Measurements from ENCODE around the gene ELMO1.

Gene ELMO1

DNA sequence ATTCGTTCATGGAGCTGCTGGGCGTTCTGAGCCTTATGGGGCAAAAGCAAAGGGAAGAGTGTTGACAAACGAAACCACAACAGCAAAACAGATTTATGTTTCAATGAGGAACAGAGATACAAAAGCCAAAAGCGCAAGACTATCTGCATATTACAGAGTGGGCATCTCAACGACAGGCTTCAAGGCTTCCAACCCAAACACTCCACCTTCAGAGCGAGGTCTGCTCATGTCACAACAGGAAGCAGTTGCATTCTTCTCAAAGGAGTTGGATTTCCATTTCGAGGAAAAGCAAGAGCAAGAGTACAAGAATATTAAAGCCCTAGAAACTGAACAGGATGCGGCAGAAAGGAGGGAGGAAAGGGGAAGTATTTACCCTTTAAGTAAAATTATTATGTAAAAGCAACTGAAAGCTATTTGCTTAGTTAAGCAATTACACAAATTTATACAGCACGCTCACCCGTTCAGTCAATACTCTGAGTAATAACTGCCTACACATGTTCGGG is 189.3 kb downstream of the ELMO1 start:
- no peak for DNase-seq

DNA sequence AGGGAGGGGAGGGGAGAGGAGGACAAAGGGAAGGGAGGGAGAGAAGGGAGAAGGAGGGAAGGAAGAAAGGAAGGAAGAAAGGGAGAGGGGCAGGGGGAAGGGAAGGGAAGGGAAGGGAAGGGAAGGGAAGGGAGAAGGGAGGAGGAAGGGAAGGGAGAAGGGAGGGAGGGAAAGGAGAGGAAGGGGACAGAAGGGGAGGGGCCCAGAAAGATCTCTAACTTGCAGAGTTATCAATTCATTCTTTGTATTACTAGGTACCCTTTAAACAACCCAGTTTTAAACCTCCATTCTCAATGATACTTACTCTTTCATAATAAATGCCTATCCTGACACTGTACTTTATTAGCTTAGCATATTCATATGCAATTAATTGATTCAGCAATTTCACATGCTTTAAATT is 192.0 kb downstream of the ELMO1 start:
- no peak for DNase-seq

DNA sequence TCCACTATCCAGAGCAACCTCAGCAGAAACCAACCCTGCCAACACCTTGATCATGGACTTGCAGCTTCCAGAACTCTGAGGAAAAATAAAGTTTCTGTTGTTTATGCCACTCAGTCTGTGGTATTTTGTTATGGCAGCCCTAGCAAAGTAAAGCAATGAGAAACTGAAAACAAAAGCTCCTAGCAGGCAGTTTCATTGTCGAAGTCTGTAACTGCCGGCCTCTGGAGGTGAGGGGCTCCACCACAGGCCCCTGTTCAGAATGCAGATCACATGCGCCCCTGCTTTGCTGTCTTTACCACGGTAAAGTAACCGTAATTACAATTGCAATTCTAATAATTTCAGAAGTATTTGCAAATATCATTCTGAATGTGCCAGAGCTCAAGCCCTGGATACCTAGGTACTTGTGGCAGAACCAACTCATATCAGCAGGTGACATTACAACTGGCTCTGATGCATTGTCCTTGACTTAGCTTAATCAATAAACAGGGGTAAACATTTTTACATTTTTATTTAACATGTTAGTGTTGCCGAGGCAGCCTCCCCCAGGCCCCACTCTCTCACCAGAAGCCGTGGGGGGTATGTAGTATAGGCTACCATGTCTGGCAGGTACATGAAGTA is 193.2 kb downstream of the ELMO1 start:
- DNase-seq = no peak

- DNase-seq = no peak
These were observed 197.4 kb downstream of the ELMO1 start for GRCh38 chr7:37251222-37251621.

- DNase-seq = no peak
These were observed 199.4 kb downstream of the ELMO1 start for GRCh38 chr7:37249240-37249639.

DNA sequence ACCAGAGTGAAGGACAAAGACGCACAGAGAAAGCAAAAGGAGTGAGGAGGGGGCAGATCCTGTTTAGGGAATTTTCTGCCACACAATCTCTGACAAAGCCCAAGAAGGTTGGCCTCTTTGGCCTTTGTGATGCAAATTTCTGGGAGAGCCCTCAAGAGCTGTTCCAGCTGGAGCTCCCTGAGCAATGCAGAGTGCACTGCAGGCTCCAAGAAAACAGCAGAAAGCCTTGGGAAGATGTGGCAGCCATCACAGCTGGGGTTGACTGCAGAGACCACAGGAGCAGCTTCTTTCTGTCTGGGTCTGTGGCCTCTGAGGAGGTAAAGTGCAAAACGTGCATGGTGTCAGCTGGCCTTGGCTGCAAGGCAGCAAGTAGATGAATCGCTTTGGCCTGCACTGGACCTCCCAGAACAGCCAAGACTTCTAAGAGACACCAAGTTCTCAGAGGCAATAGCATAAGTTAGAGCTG is 200.2 kb downstream of the ELMO1 start:
- no peak for DNase-seq

DNA sequence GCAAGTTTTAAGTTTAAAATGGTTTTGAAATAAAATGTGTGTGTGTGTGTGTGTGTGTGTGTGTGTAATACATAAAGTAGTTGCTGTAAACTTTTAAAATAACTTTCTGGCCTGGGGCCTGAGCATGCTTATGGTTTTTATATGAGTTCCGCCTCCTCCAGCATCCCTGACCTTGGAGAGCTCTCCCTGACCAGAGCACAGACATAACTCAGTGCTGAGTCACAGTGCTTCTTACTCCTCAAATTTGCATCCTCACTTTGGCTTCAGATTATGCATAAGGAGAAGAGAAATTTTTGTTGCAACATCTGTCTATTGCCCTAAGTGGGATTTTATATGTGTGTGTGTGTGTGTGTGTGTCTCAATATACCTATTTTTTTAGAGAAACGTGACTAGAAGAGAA is 200.8 kb downstream of the ELMO1 start:
- no peak for DNase-seq

DNA sequence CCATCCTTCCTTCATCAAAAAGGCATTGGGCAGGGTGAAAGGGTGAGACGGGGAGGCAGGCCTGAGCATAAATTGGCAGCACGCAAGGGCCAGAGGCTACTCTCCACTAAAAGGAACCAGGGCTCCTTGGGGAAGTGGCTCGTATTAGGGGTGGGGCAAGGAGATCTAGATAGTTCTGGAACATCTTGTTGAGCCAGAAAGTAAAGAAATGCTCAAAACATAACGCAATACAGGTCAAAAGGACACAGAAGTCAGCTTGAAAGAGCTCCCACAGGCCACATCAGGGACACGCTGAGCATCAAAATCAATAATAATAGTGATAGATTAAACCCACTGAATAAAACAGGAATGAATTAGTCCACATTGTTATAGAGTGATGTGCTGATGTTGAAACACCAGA is 203.1 kb downstream of the ELMO1 start:
- DNase-seq = no peak

GRCh38 chr7:37236906-37237305 is 211.8 kb downstream of the ELMO1 start:
- no peak for DNase-seq

GRCh38 chr7:37235813-37236212 is 212.9 kb downstream of the ELMO1 start:
- DNase-seq = no peak

DNA sequence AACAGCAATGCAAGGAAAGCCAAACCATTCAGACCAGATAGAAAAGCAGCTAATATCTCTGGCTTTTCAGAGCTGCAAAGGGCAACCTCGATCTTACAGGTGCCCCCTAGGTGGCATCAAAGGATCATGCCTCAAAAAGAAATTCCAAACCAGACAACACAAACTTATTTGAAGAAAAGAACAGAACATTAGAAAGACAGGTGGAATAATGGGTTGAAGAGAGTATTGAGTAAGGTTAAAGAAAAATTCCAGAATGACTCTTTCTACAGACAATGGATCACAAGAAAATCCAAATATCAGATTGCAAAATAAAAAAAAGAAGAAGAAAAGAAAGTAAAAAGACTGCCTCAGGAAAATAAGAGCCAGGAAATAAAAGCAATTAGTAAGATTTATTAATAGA is 213.7 kb downstream of the ELMO1 start:
- DNase-seq = peak; percentile 8

DNA sequence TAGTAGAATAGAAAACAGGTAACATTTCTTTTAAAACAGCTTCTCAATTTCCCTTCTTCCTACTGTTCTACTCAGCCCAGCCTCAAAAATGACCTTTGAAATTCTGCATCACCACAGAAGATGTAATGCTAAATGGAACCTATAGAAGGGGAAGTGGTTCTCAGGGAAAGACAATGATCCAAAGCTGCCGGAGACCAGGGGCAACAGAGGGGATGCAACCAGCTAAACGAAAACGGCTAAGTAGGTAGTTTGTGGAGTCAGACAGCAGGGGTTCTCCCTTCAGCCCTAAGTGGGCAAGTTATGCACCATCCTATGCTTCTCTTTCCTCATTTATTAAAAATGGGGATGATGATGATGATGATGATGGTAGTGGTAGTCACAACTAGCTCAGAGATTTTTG is 214.3 kb downstream of the ELMO1 start:
- DNase-seq = no peak

DNA sequence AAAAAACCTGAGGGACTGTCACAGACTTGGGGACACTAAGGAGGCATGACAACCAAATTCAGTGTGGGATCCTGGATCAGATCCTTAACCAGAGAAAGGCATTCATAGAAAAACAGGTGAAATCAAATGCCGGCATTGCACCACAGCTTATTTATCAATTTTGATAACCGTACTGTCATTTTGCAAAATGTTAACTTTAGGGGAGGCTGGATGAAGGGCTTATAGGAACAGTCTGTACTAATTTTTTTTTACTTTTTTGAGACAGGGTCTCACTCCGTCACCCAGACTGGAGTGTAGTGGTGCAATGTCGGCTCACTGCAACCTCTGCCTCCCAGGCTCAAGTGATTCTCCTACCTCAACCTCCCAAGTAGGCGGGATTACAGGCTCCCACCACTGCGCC is 217.1 kb downstream of the ELMO1 start:
- no peak for DNase-seq

DNA sequence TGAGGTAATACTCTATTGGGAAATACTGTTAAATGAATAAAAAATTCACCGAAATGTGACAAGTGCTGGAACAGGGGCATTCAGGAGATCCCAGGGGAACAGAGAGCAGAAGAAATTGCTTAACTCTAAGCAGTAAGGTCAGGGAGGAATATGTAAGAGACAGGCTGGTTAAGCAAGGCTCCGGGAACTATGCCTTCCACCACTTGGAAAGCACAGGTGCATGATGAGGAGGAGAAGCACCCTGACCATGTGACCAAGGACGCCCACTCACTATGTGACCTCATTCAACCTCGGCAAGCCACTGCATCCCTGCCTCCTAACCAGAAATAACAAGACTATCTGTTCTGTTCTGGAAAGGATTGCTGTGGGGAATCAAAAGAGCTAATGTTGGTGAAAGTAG is 218.4 kb downstream of the ELMO1 start:
- DNase-seq = no peak

GRCh38 chr7:37229381-37229780 is 219.3 kb downstream of the ELMO1 start:
- no peak for DNase-seq

DNA sequence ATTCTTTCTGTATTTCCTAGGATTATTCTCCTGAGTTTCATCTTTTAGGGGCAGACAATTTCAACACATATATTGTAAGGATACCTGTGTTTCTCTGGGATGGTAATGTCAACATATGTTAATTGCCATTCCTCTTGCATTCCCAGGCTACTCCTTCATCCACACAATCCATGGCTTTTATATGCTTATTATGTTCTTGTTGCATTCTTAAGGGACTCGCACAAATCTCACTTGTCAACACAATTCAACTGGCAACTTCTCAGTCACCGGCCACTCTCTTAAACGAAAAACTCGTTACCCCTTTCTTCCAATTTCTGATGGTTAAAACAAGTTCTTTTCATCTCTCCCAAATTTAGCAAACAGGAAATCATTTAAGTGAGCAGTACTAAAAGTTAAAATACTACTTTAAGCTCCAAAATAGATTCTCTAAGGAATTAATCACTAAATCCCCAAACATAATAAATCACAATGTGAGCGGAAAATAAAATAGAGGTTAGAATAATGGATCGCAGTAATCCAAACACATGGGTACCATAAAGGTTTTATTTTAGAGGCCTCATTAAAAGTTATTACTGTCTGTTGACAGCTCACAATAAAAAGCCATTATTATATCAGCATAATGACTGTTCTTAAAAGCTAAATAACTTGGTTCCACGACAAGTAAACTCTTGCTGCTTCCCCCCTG is 223.2 kb downstream of the ELMO1 start:
- no peak for DNase-seq

DNA sequence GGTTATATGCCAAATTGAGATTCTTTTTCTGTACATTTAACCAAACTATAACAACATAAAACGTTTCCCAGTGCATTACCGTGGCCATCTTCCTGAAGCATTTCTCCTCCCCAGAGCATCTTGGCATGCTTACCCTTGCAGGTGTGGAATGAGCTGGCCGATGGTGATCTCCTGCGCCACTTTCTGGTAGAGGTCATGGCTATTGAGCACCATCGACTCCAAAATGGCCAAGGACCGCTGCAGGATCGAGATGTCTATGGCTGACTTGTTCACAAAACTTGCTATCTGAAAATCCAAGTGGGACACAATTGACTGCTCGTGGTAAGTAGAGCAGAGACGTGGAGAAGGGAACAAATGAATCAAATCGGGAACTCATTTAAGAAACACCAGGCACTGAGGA is 223.9 kb downstream of the ELMO1 start:
- no peak for DNase-seq

DNA sequence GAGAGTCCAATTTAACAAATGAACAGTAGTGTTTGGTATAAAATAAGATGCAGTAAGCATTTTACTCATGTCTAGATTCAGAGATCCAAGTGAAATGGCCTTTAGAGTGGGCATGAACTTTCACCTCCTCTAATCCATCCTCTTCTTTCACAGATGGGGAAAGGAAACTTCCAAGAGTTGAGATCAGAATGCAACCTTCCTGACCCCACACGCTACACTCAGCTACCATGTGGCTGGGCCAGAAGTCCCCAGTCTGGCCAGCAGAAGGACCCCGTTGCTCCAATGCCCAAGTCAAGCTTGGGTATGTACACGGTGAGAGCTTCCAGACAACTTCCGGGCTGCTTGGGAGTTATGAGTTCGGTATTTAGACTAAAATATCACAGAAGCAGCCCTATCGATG is 228.0 kb downstream of the ELMO1 start:
- no peak for DNase-seq

DNA sequence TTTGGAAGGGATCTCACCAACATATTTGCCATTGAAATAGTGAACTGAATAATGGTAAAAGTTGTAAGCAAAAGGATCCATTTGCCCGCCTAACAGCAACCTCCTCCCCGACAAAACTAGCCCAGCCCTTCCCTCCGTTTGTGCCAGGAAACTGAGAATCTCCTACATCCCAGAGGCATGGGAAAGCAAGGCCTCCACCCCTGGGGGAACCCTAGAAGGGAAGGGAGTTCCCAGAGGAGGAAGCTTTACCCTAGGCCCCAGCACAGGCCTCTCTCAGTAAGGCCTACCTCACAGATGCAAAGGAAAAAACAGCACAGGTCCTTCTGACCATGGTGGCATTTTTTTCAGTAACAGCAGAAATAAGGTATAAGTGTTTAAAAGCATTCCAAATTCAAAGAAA is 229.7 kb downstream of the ELMO1 start:
- DNase-seq = no peak

DNA sequence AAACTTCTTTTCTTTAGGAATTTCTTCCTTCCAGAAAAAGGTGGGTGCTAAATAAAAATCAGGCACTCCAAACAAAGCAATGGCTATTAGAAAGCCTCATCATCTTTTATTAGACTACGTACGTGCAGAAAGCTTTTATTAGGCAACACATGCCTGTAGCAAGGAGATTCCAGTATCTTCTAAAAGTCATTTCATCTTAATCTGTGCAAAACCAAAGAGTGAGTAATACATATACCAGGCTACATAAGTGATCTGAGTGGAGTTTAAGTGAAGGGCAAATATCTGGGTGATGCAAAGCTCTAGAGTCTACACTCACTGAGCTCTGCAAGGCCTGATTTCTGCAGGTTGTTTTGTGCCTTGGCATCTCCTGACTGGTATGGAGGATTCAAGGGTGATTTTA is 231.7 kb downstream of the ELMO1 start:
- no peak for DNase-seq

DNA sequence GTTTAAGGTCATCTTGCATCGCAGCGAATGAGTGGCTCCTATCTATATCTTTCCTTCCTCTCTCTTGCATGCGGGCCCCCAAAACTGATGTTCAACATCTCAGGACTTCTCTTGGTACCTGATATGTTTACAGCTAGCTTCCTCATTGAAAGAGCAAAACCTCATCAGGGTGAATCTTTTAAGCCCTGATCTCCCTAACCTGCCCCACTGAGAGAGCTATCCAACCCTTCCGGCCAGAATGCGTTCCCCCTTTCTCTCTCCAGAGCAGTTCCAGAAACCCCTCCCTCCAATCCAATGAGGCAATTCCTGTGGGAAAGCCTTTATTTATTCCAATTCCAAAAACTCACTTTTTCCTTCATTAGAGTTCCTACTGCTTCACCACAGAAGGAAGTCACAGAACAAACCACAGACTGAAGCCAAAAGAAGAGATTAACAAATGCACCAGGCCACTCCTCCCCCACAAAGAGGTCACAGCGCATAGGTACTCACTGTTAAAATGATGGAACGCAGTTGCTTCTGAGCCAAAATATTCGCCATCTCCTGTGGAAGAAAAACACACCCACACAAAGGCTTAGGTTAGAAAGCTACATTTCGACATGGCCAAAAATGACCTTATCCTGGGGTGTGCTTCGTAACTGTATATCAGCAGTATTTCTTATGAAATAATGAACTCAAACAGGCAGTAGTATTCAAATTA is 232.4 kb downstream of the ELMO1 start:
- DNase-seq = no peak

DNA sequence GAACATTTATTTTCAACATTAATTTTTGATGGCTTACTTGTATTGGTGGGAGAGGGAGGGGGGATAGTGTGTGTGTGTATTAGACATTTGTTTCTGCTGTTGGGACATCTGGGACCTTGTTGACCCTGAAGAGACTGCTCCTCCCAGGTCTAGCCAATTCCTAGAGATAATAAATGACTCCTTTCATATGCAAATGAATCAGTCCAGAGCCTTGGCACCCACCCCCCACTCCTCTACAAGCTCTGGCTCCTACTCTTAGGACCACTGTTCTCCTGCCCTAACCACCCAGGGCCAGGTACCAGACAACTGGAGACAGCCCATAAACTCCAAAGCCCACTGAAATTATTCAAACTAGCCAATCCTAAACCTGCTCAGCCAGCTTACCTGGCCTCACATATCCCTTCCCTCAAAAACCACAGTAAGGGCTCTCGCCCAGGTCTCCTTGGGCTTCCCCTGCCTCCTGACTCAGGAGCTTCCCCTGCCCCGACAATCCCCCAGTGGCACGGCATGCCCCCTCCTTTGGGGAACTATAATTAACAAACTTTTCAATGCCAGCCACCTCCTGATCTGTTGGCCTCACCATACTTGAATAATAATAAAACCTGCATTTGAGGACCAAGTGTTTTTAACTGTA is 233.3 kb downstream of the ELMO1 start:
- DNase-seq = no peak

DNA sequence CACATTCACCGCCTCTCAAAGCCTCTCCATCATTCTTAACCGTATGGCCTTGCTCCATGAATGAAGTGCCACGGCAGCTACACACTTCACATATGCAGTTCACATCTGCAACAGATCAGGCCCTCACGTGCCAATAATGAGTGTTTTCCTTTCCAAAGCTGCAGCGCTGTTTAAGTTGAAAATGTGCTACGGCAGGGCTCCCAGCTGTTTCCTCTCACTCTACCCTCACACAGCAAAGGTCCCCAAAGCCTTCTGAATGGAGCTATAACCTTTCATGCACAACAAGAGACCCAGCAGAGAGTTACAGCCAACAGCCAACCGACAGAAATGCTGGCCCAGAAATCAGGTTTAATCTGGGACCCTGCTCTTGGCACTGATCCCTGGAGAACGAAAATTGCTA is 236.1 kb downstream of the ELMO1 start:
- DNase-seq = no peak

DNA sequence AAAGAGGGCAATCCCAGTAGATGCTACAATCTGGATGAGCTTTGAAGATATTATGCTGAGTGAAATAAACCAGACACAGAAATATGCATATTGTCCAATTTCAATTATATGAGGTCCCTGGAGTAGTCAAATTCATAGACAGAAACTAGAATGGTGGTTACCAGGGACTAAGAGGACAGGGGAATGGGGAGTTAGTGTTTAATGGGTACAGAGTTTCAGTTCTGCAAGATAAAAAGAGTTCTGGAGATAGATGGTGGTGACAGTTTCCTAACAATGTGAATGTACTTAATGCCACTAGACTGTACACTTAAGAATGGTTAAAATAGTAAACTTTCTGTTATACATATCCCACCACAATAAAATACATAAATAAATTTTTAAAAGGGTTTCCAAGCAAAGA is 236.6 kb downstream of the ELMO1 start:
- DNase-seq = no peak

All from COR-L47 (cell line).